Measurements from ENCODE around the gene ATAD3C. TPM values are rescaled to one million over a fixed set of nuclear protein-coding genes. Genes with fewer than 3 reads are reported as not detected.

ATAD3C gene
- polyA plus RNA-seq, 3 donors, result 1.4 to 3.1 (median 2.0) TPM

Other genes starting within 250 kb of the ATAD3C start
- under 1 TPM in 2 of 3 donors, not detected in 1; 0.33 to 0.68 TPM for gene TNFRSF18, start 243.1 kb upstream of the ATAD3C start, polyA plus RNA-seq (ENCODE audit: insufficient read length in 3 of 3)
- 1 to 10 TPM in 1 of 3 donors, under 1 TPM in 2; 0.74 to 1.9 (median 0.93) TPM for gene TNFRSF4, start 235.5 kb upstream of the ATAD3C start, polyA plus RNA-seq (ENCODE audit: insufficient read length in 3 of 3)
- gene SDF4, start 217.7 kb upstream of the ATAD3C start, polyA plus RNA-seq (ENCODE audit: insufficient read length in 3 of 3), result 100 to 1,000 TPM; 109 to 126 (median 123) TPM
- gene B3GALT6, start 217.5 kb upstream of the ATAD3C start, polyA plus RNA-seq (ENCODE audit: insufficient read length in 3 of 3), result 10 to 100 TPM; 15.2 to 18.8 (median 18.4) TPM
- 1 to 10 TPM; 7.0 to 8.6 (median 7.4) TPM for gene C1QTNF12, start 203.0 kb upstream of the ATAD3C start, polyA plus RNA-seq (ENCODE audit: insufficient read length in 3 of 3)
- gene UBE2J2, start 175.8 kb upstream of the ATAD3C start, polyA plus RNA-seq (ENCODE audit: insufficient read length in 3 of 3), result 10 to 100 TPM; 40.5 to 42.7 (median 42.1) TPM
- gene SCNN1D, start 169.3 kb upstream of the ATAD3C start, polyA plus RNA-seq (ENCODE audit: insufficient read length in 3 of 3), result 1 to 10 TPM; 2.1 to 2.6 (median 2.4) TPM
- gene ACAP3, start 141.8 kb upstream of the ATAD3C start, polyA plus RNA-seq (ENCODE audit: insufficient read length in 3 of 3), result 10 to 100 TPM; 15.1 to 18.0 (median 16.1) TPM
- 1 to 10 TPM; 5.4 to 6.3 (median 5.8) TPM for gene PUSL1, start 141.1 kb upstream of the ATAD3C start, polyA plus RNA-seq (ENCODE audit: insufficient read length in 3 of 3)
- gene INTS11, start 125.0 kb upstream of the ATAD3C start, polyA plus RNA-seq (ENCODE audit: insufficient read length in 3 of 3), result 10 to 100 TPM; 85.7 to 89.1 (median 87.4) TPM
- gene CPTP, start 124.9 kb upstream of the ATAD3C start, polyA plus RNA-seq (ENCODE audit: insufficient read length in 3 of 3), result 10 to 100 TPM in 2 of 3 donors, 1 to 10 TPM in 1; 9.1 to 12.9 (median 10.1) TPM
- under 1 TPM; 0.21 to 0.29 (median 0.24) TPM for gene TAS1R3, start 118.4 kb upstream of the ATAD3C start, polyA plus RNA-seq (ENCODE audit: insufficient read length in 3 of 3)
- gene DVL1, start 100.3 kb upstream of the ATAD3C start, polyA plus RNA-seq (ENCODE audit: insufficient read length in 3 of 3), result 10 to 100 TPM; 21.5 to 27.5 (median 24.5) TPM
- 100 to 1,000 TPM; 145 to 157 (median 156) TPM for gene MXRA8, start 91.1 kb upstream of the ATAD3C start, polyA plus RNA-seq (ENCODE audit: insufficient read length in 3 of 3)
- gene AURKAIP1, start 74.5 kb upstream of the ATAD3C start, polyA plus RNA-seq (ENCODE audit: insufficient read length in 3 of 3), result 10 to 100 TPM; 51.9 to 65.7 (median 55.1) TPM
- gene CCNL2, start 50.4 kb upstream of the ATAD3C start, polyA plus RNA-seq (ENCODE audit: insufficient read length in 3 of 3), result 100 to 1,000 TPM; 183 to 230 (median 206) TPM
- 100 to 1,000 TPM; 107 to 136 (median 117) TPM for gene MRPL20, start 42.4 kb upstream of the ATAD3C start, polyA plus RNA-seq (ENCODE audit: insufficient read length in 3 of 3)
- 10 to 100 TPM in 1 of 3 donors, 1 to 10 TPM in 2; 5.0 to 19.7 (median 7.1) TPM for gene ANKRD65, start 28.4 kb upstream of the ATAD3C start, polyA plus RNA-seq (ENCODE audit: insufficient read length in 3 of 3)
- 10 to 100 TPM; 39.8 to 52.7 (median 48.0) TPM for gene VWA1, start 14.0 kb upstream of the ATAD3C start, polyA plus RNA-seq (ENCODE audit: insufficient read length in 3 of 3)
- gene ATAD3B, start 22.1 kb downstream of the ATAD3C start, polyA plus RNA-seq (ENCODE audit: insufficient read length in 3 of 3), result 1 to 10 TPM; 8.1 to 9.8 (median 8.8) TPM
- gene ATAD3A, start 62.5 kb downstream of the ATAD3C start, polyA plus RNA-seq (ENCODE audit: insufficient read length in 3 of 3), result 10 to 100 TPM; 16.6 to 19.4 (median 18.1) TPM
- gene TMEM240, start 90.9 kb downstream of the ATAD3C start, polyA plus RNA-seq (ENCODE audit: insufficient read length in 3 of 3), result 1 to 10 TPM; 3.2 to 3.6 (median 3.5) TPM
- 10 to 100 TPM; 78.5 to 81.6 (median 79.1) TPM for gene SSU72, start 125.2 kb downstream of the ATAD3C start, polyA plus RNA-seq (ENCODE audit: insufficient read length in 3 of 3)
- 1 to 10 TPM; 1.3 to 2.5 (median 2.2) TPM for gene FNDC10, start 150.4 kb downstream of the ATAD3C start, polyA plus RNA-seq (ENCODE audit: insufficient read length in 3 of 3)
- 10 to 100 TPM; 22.3 to 23.6 (median 22.4) TPM for gene MIB2, start 165.8 kb downstream of the ATAD3C start, polyA plus RNA-seq (ENCODE audit: insufficient read length in 3 of 3)
- gene MMP23B, start 182.5 kb downstream of the ATAD3C start, polyA plus RNA-seq (ENCODE audit: insufficient read length in 3 of 3), result 10 to 100 TPM; 13.4 to 15.6 (median 15.2) TPM
- 10 to 100 TPM; 39.7 to 44.0 (median 42.3) TPM for gene CDK11B, start 209.3 kb downstream of the ATAD3C start, polyA plus RNA-seq (ENCODE audit: insufficient read length in 3 of 3)
- 10 to 100 TPM; 59.0 to 65.3 (median 61.1) TPM for gene SLC35E2B, start 243.1 kb downstream of the ATAD3C start, polyA plus RNA-seq (ENCODE audit: insufficient read length in 3 of 3)

All from right renal cortex interstitium (tissue), 3 donors.